Loucy (cell line): ENCODE measurements around the gene CHI3L2.

ENCODE experiments used
- H2AFZ ChIP-seq: fragments of 200-600 bp; sonication (generic); 2 replicates; pipeline ENCODE4 v1.6.0; 2016; ENCODE audit warnings: antibody characterized with exemption, mild to moderate bottlenecking, low read length, moderate library complexity
- H3F3A ChIP-seq: fragments of 200-600 bp; 2 replicates; pipeline ENCODE4 v1.6.0; 2016; ENCODE audit warnings: antibody characterized with exemption, low read depth, mild to moderate bottlenecking
- H3K27me3 ChIP-seq: fragments of 200-600 bp; sonication (generic); 2 replicates; pipeline ENCODE4 v1.6.1; 2014; ENCODE audit warnings: low read length, mild to moderate bottlenecking; ENCODE audit not compliant: insufficient read depth, poor library complexity, severe bottlenecking
- H3K36me3 ChIP-seq: fragments of 200-600 bp; sonication (generic); 2 replicates; pipeline ENCODE4 v1.6.1; 2016; ENCODE audit warnings: low read length; ENCODE audit not compliant: insufficient read depth
- H3K4me1 ChIP-seq: fragments of 200-600 bp; sonication (generic); 2 replicates; pipeline ENCODE4 v1.5.1; 2014; ENCODE audit warnings: low read length, mild to moderate bottlenecking; ENCODE audit not compliant: insufficient read depth, poor library complexity, severe bottlenecking
- H3K4me2 ChIP-seq: fragments of 200-600 bp; sonication (generic); 2 replicates; pipeline ENCODE4 v1.6.0; 2014; ENCODE audit warnings: antibody characterized with exemption, low read length, low read depth, mild to moderate bottlenecking; ENCODE audit not compliant: poor library complexity, severe bottlenecking
- H3K4me3 ChIP-seq: fragments of 200-600 bp; sonication (generic); 2 replicates; pipeline ENCODE4 v1.5.1; 2014; ENCODE audit warnings: low read length, mild to moderate bottlenecking, mixed read lengths; ENCODE audit not compliant: poor library complexity, severe bottlenecking
- H3K79me2 ChIP-seq: fragments of 200-600 bp; sonication (generic); 2 replicates; pipeline ENCODE4 v1.6.1; 2014; ENCODE audit warnings: low read length; ENCODE audit not compliant: insufficient read depth
- H3K9ac ChIP-seq: fragments of 200-600 bp; sonication (generic); 2 replicates; pipeline ENCODE4 v1.6.0; 2014; ENCODE audit warnings: mild to moderate bottlenecking, low read depth, low read length, moderate library complexity; ENCODE audit not compliant: poor library complexity, severe bottlenecking
- H3K9me2 ChIP-seq: fragments of 200-600 bp; sonication (generic); replicated peaks from 2 replicates; pipeline ENCODE4 v1.6.1; 2016; ENCODE audit warnings: low read depth, low read length, mixed read lengths
- H3K9me3 ChIP-seq: fragments of 200-600 bp; sonication (generic); 2 replicates; pipeline ENCODE4 v1.6.1; 2014; ENCODE audit warnings: mild to moderate bottlenecking, antibody characterized with exemption, low read length, low read depth; ENCODE audit not compliant: insufficient read depth
- H4K20me1 ChIP-seq: fragments of 200-600 bp; sonication (generic); 2 replicates; pipeline ENCODE4 v1.6.0; 2014; ENCODE audit warnings: antibody characterized with exemption, low read length, mild to moderate bottlenecking; ENCODE audit not compliant: insufficient read depth, poor library complexity, severe bottlenecking
- CTCF ChIP-seq: fragments of 200-600 bp; sonication (generic); conservative IDR thresholded peaks from 2 replicates; pipeline ENCODE4 v1.5.1; 2014; ENCODE audit warnings: mild to moderate bottlenecking, antibody characterized with exemption, low read length
- EZH2phosphoT487 ChIP-seq: fragments of 200-600 bp; IDR thresholded peaks from 2 replicates; pipeline ENCODE4 v1.6.1; 2018; ENCODE audit warnings: antibody characterized with exemption, mild to moderate bottlenecking, moderate library complexity, borderline replicate concordance

CHI3L2 gene

GRCh38 chr1:111234866-111235265 lies 7.4 kb downstream of the CHI3L2 start:
- Histone ChIP-seq H3K9me2 (no peaks in the 10 kb centered on the region), H2AFZ (no peak overlapping the region), H3K4me3 (no peak overlapping the region), H3K9ac (no peak overlapping the region), H3K4me2 (no peak overlapping the region), H3K79me2 (no peaks in the 10 kb centered on the region), H3K27me3 (no peaks in the 10 kb centered on the region), H4K20me1 (no peaks in the 10 kb centered on the region), H3F3A (no peaks in the 10 kb centered on the region), H3K9me3 (no peaks in the 10 kb centered on the region), H3K4me1 (peaks cover under 1% of the 10 kb centered on the region), H3K36me3 (no peaks in the 10 kb centered on the region)
- TF ChIP-seq EZH2phosphoT487 (no peak), CTCF (no peak)

GRCh38 chr1:111236379-111236778 lies 8.9 kb downstream of the CHI3L2 start:
- H3K27me3 ChIP-seq, result no peaks in the 10 kb centered on the region
- H3K79me2 ChIP-seq, result no peaks in the 10 kb centered on the region
- H3K9me3 ChIP-seq, result no peaks in the 10 kb centered on the region
- H3K9me2 ChIP-seq, result no peaks in the 10 kb centered on the region
- H3K4me3 ChIP-seq, result no peak overlapping the region
- H3F3A ChIP-seq, result no peaks in the 10 kb centered on the region
- TF ChIP-seq EZH2phosphoT487 (no peak), CTCF (no peak)
- no peaks in the 10 kb centered on the region for H4K20me1 ChIP-seq
- H3K9ac ChIP-seq, result no peak overlapping the region
- no peaks in the 10 kb centered on the region for H3K4me1 ChIP-seq
- no peak overlapping the region for H3K4me2 ChIP-seq
- no peaks in the 10 kb centered on the region for H3K36me3 ChIP-seq
- H2AFZ ChIP-seq, result no peak overlapping the region

- Histone ChIP-seq H3F3A (no peaks in the 10 kb centered on the region), H3K4me3 (no peak overlapping the region), H3K4me1 (no peaks in the 10 kb centered on the region), H2AFZ (no peak overlapping the region), H3K36me3 (no peaks in the 10 kb centered on the region), H4K20me1 (no peaks in the 10 kb centered on the region), H3K9ac (no peak overlapping the region), H3K9me3 (no peaks in the 10 kb centered on the region), H3K4me2 (no peak overlapping the region), H3K27me3 (no peaks in the 10 kb centered on the region), H3K9me2 (no peaks in the 10 kb centered on the region), H3K79me2 (no peaks in the 10 kb centered on the region)
- TF ChIP-seq CTCF (no peak), EZH2phosphoT487 (no peak)
Observed at GRCh38 chr1:111236806-111237205, 9.3 kb downstream of the CHI3L2 start.
